PC-9 (cell line): ENCODE data around the gene PCDHGC5. TPM values are rescaled to one million over a fixed set of nuclear protein-coding genes. Genes with fewer than 3 reads are reported as not detected.
A peak's percentile ranks its signal among the peaks of the same experiment; 100 is the strongest.

Experiments
- BruUV-seq: library from RNA; stranded (reverse); fragments of 400-500 nt; replicated peaks from 2 replicates; lab custom pipeline; 2021; lab: Mats Ljungman, UMichigan
- CTCF ChIA-PET: fragments of 300-600 bp; sonication (Branson Sonifier 250); formaldehyde crosslinking; loops from one replicate; lab custom pipeline; 2022; ENCODE audit warnings: antibody characterized with exemption; lab: Charles Lee
- POLR2A ChIA-PET: fragments of 300-600 bp; sonication (Branson Sonifier 250); formaldehyde crosslinking; loops from one replicate; lab custom pipeline; 2022; ENCODE audit warnings: antibody characterized with exemption; ENCODE audit not compliant: unreplicated experiment; lab: Charles Lee
- DNase-seq, 2 experiments: peaks; one replicate each; pipeline versions ENCODE4 v3.0.0 to v3.0.0-alpha.2; 2015 to 2022; ENCODE audit warnings: mixed read lengths in 1 of 2
- H2AFZ ChIP-seq: fragments of 200-600 bp; sonication (generic); 2 replicates; pipeline ENCODE4 v1.8.1; 2017; ENCODE audit warnings: antibody characterized with exemption
- H3F3A ChIP-seq: fragments of 200-600 bp; sonication (generic); 2 replicates; pipeline ENCODE4 v1.8.1; 2017; ENCODE audit warnings: antibody characterized with exemption, mild to moderate bottlenecking, low read depth; ENCODE audit not compliant: insufficient read depth
- H3K27ac ChIP-seq: fragments of 200-600 bp; sonication (generic); 2 replicates; pipeline ENCODE4 v1.6.1; 2016; ENCODE audit warnings: mixed run types
- H3K27me3 ChIP-seq: fragments of 200-600 bp; sonication (generic); 2 replicates; pipeline ENCODE4 v1.6.1; 2016; ENCODE audit warnings: low read depth, mixed run types; ENCODE audit not compliant: insufficient read depth
- H3K36me3 ChIP-seq: fragments of 200-600 bp; sonication (generic); 2 replicates; pipeline ENCODE4 v1.6.1; 2016; ENCODE audit warnings: low read depth, mixed run types
- H3K4me1 ChIP-seq: fragments of 200-600 bp; sonication (generic); replicated peaks from 2 replicates; pipeline ENCODE4 v1.6.1; 2016; ENCODE audit warnings: mixed run types; ENCODE audit not compliant: insufficient read depth
- H3K4me2 ChIP-seq: fragments of 200-600 bp; sonication (generic); 2 replicates; pipeline ENCODE4 v1.6.1; 2017; ENCODE audit warnings: mixed run types
- H3K4me3 ChIP-seq: fragments of 200-600 bp; sonication (generic); 2 replicates; pipeline ENCODE4 v1.6.1; 2016; ENCODE audit warnings: mixed run types
- H3K79me2 ChIP-seq: fragments of 200-600 bp; sonication (generic); 2 replicates; pipeline ENCODE4 v1.6.1; 2017; ENCODE audit warnings: low read depth, mixed run types
- H3K9me2 ChIP-seq: fragments of 200-600 bp; sonication (generic); 2 replicates; pipeline ENCODE4 v1.8.1; 2017; ENCODE audit warnings: mild to moderate bottlenecking; ENCODE audit not compliant: insufficient read depth
- H3K9me3 ChIP-seq: fragments of 200-600 bp; sonication (generic); 2 replicates; pipeline ENCODE4 v1.8.1; 2016; ENCODE audit warnings: low read depth; ENCODE audit not compliant: insufficient read depth
- H4K20me1 ChIP-seq: fragments of 200-600 bp; sonication (generic); 2 replicates; pipeline ENCODE4 v1.8.1; 2017; ENCODE audit not compliant: insufficient read depth
- CTCF ChIP-seq: fragments of 200-600 bp; sonication (generic); conservative IDR thresholded peaks from 2 replicates; pipeline ENCODE4 v1.6.1; 2017; ENCODE audit warnings: mixed run types, antibody characterized with exemption, mild to moderate bottlenecking, moderate library complexity
- EZH2 ChIP-seq: fragments of 200-600 bp; sonication (generic); IDR thresholded peaks from 2 replicates; pipeline ENCODE4 v1.8.0; 2017; ENCODE audit warnings: antibody characterized with exemption, low read depth
- intact Hi-C: fragments of 100-400 bp; cut with micrococcal nuclease; formaldehyde crosslinking; loops from one replicate; pipeline ENCODE4 v1.10.0; 2022; ENCODE audit not compliant: unreplicated experiment
- total RNA-seq: library from RNA; stranded (reverse); gene quantifications from 2 replicates; pipeline ENCODE4 v1.2.3, GENCODE V29; 2021

The PCDHGC5 gene
- total RNA-seq, 1 experiment from 2014 or later, result not detected

GRCh38 chr5:141512911-141513626 lies 24.2 kb downstream of the PCDHGC5 start:
- Histone ChIP-seq H3K4me1 (peaks cover 22% of the 10 kb centered on the region), H3K9me2 (no peaks in the 10 kb centered on the region), H4K20me1 (no peaks in the 10 kb centered on the region), H3K27me3 (no peaks in the 10 kb centered on the region), H3K79me2 (no peaks in the 10 kb centered on the region), H3K4me2 (no peak overlapping the region), H3K9me3 (no peaks in the 10 kb centered on the region), H3F3A (peaks cover 28% of the 10 kb centered on the region; the same call in 1 of the 2 replicates), H3K27ac (no peak overlapping the region), H3K4me3 (no peak overlapping the region), H3K36me3 (peaks cover 9% of the 10 kb centered on the region; the same call in 1 of the 2 replicates), H2AFZ (no peak overlapping the region)
- ChIA-PET POLR2A (no interaction called here), CTCF (interaction anchor here (0.7 to 1.2 kb wide), 2 partner anchors 11 to 34 kb away, joined by 3 read pairs; no protein-coding TSS in a partner anchor)
- DNase-seq, result no peak
- BruUV-seq, result no TSS peak
- intact Hi-C loops, result no loop called here
- no peak for TF ChIP-seq EZH2
- no peak for TF ChIP-seq CTCF

GRCh38 chr5:141513627-141514329 lies 24.9 kb downstream of the PCDHGC5 start:
- peaks cover 13% of the 10 kb centered on the region; the same call in 1 of the 2 replicates for H3K36me3 ChIP-seq
- ChIA-PET CTCF (interaction anchor here (0.8 to 1.2 kb wide), 2 partner anchors 35 to 100 kb away, joined by 3 read pairs; no protein-coding TSS in a partner anchor), POLR2A (no interaction called here)
- no peaks in the 10 kb centered on the region for H3K79me2 ChIP-seq
- DNase-seq, result no peak
- no peak overlapping the region for H3K4me2 ChIP-seq
- peaks cover 28% of the 10 kb centered on the region; the same call in 1 of the 2 replicates for H3F3A ChIP-seq
- TF ChIP-seq CTCF (no peak), EZH2 (no peak)
- H4K20me1 ChIP-seq, result no peaks in the 10 kb centered on the region
- no TSS peak for BruUV-seq
- peaks cover 15% of the 10 kb centered on the region for H3K4me1 ChIP-seq
- H3K4me3 ChIP-seq, result no peak overlapping the region
- no peaks in the 10 kb centered on the region for H3K9me2 ChIP-seq
- no peak overlapping the region for H3K27ac ChIP-seq
- no peak overlapping the region for H2AFZ ChIP-seq
- no peaks in the 10 kb centered on the region for H3K9me3 ChIP-seq
- H3K27me3 ChIP-seq, result no peaks in the 10 kb centered on the region
- intact Hi-C loops, result no loop called here

GRCh38 chr5:141514330-141515133 lies 25.7 kb downstream of the PCDHGC5 start:
- peak overlapping the region; percentile 46; the same call in 1 of the 2 replicates for H3K27ac ChIP-seq
- no peaks in the 10 kb centered on the region for H4K20me1 ChIP-seq
- peak in 1 of 2 experiments; percentile 43 for DNase-seq
- no peaks in the 10 kb centered on the region; the same call in 1 of the 2 replicates for H3K9me3 ChIP-seq
- peaks cover 21% of the 10 kb centered on the region; the same call in 1 of the 2 replicates for H3K36me3 ChIP-seq
- no peak overlapping the region for H2AFZ ChIP-seq
- peaks cover 28% of the 10 kb centered on the region; the same call in 1 of the 2 replicates for H3F3A ChIP-seq
- H3K79me2 ChIP-seq, result no peaks in the 10 kb centered on the region
- no TSS peak for BruUV-seq
- no peaks in the 10 kb centered on the region for H3K9me2 ChIP-seq
- TF ChIP-seq CTCF, result no peak
- TF ChIP-seq EZH2, result no peak
- intact Hi-C loops, result no loop called here
- peaks cover 13% of the 10 kb centered on the region for H3K4me1 ChIP-seq
- no peaks in the 10 kb centered on the region for H3K27me3 ChIP-seq
- no peak overlapping the region for H3K4me2 ChIP-seq
- H3K4me3 ChIP-seq, result no peak overlapping the region
- CTCF ChIA-PET, result interaction anchor here (0.8 to 1.2 kb wide), 2 partner anchors 36 to 101 kb away, joined by 3 read pairs; no protein-coding TSS in a partner anchor
- POLR2A ChIA-PET, result no interaction called here
